ENCODE results near the gene RBM19. TPM values are rescaled to one million over a fixed set of nuclear protein-coding genes. Genes with fewer than 3 reads are reported as not detected.

The RBM19 gene
- total RNA-seq, 1 experiment from 2014 or later, result 47.2 TPM

DNA sequence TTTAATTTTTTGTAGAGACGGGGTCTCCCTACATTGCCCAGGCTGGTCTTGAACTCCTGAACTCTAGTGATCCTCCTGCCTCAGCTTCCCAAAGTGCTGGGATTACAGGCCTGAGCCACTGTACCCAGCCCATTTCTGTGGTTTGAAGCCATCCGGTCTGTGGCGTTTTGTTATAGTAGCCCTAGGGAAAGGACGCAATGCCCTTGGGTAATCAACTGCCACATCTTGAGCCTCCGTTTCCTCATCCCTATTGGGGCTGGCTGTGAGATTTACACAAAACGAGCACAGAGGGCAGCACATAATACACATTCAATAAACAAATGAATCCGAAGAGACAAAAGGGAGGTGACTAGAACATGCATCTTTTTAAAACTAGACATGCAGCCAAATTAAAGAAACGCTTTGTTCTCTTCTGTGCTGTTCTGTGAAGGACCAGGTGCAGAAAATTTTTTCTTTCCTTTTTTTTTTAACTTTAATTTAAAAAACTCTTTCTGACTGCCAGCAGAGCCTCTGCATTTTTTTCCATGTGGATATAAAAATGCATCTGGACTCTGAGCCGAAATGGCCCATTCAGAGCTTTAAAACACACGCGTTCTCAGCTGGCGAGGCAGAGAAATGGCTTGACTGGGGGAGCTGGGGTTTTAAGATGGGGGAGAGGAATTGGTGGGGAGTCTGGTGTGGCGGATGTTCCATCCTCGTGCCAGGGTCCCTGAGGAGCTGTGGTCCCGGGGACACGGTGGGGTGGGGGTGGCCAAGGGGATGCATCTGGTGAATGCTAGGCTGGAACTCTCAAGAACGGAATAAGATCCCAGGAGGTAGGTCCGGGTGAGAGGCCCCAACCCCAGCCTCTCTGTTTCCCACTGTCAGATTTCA lies 119.0 kb downstream of the RBM19 start:
- intact Hi-C loops (cut with micrococcal nuclease; ENCODE audit: unreplicated experiment), result no loop called here
- no peak for DNase-seq
- BruUV-seq (replicated peaks), result no TSS peak
- H3K4me1 Mint-ChIP-seq (ENCODE audit: low read depth, unreplicated experiment), result no peaks in the 10 kb centered on the region
- TF ChIP-seq CTCF (IDR thresholded peaks at IDR 0.05; ENCODE audit: unreplicated experiment), result no peak
- no peak overlapping the region for H3K4me3 Mint-ChIP-seq (ENCODE audit: low read depth, unreplicated experiment)
- no peak overlapping the region for H3K27ac Mint-ChIP-seq (ENCODE audit: unreplicated experiment)
- H3K27me3 Mint-ChIP-seq (ENCODE audit: unreplicated experiment), result no peaks in the 10 kb centered on the region
- peaks cover 5% of the 10 kb centered on the region for H3K36me3 Mint-ChIP-seq (ENCODE audit: insufficient read depth, unreplicated experiment)
- CTCF ChIA-PET, result interaction anchor here (0.7 kb wide), 1 partner anchor 48 kb away, joined by 3 read pairs; no protein-coding TSS in a partner anchor
- no peaks in the 10 kb centered on the region for H3K9me3 Mint-ChIP-seq (ENCODE audit: low read depth, unreplicated experiment)

DNA sequence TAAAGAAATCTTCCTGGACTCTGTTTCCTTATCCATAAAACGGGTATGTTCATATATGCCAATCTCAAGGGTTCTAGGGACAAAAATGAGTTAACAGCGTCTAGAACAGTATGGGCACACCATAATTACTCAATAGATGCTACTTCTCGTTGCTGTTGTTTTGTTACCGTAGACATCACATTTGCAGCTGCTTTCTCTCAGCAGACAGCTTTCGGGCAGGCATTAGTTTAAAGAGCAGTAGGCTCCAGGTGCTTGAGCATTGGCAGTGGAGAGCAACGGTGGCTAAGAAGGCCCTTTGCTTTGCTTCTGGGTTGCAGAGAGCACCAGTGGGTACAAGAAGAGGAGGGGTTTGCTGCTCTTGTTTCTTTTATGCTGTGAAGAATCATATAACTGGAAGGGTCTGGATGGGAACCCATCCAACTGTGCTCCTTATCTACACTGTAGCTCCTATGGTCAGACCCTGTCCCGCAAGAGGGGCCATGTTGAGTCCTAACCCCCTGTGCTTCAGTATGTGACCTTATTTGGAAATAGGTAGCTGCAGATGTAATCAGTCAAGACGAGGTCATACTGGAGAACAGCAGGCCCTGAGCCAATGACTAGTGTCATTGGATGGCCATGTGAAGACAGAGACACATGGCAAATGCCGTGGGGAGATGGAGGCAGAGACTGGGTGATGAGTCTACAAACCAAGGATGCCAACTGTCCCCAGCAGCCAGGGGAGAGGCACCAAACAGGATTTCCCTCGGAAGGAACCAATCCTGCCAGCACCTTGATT lies 120.0 kb downstream of the RBM19 start:
- CTCF ChIA-PET, result no interaction called here
- no peaks in the 10 kb centered on the region for H3K9me3 Mint-ChIP-seq (ENCODE audit: low read depth, unreplicated experiment)
- BruUV-seq (replicated peaks), result no TSS peak
- no peak overlapping the region for H3K4me3 Mint-ChIP-seq (ENCODE audit: low read depth, unreplicated experiment)
- H3K36me3 Mint-ChIP-seq (ENCODE audit: insufficient read depth, unreplicated experiment), result peaks cover 5% of the 10 kb centered on the region
- no peak for TF ChIP-seq CTCF (IDR thresholded peaks at IDR 0.05; ENCODE audit: unreplicated experiment)
- DNase-seq, result no peak
- no peaks in the 10 kb centered on the region for H3K4me1 Mint-ChIP-seq (ENCODE audit: low read depth, unreplicated experiment)
- H3K27ac Mint-ChIP-seq (ENCODE audit: unreplicated experiment), result no peak overlapping the region
- H3K27me3 Mint-ChIP-seq (ENCODE audit: unreplicated experiment), result no peaks in the 10 kb centered on the region
- intact Hi-C loops (cut with micrococcal nuclease; ENCODE audit: unreplicated experiment), result no loop called here

DNA sequence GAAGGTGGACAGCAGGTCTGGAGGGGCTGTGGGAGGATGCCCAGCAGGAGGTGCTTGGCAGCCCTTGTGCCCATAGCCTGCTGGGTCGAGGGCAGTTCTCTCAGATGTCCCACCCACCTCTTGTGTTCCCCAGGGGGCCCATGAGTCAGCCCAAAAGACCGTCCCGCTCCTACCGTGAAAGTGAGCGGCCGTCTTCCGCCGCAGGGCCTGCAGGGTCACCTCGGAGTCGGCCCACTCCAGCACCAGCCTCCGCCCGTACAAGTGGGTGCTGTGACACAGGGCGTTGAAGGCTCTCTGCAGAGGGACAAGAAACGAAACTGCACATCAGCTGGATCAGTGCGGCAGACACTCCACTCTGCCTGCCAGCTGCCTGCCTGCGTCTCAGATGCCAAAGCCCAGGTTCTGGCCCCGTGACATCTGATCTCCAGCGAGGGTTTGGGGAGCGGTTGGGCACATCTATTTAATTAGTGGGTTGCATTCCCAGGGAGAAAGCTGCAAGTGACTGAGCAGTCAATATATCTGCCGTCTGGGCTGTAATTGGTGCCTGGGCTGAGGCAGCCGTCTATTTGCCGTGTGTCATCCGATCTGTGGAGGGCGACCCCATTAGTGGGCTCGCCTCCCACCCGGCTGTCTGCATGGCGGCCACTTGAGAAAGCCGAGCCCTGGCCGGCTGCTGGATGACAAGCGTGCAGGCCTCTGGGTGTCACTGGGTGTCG lies 121.5 kb downstream of the RBM19 start:
- no peak for TF ChIP-seq CTCF (IDR thresholded peaks at IDR 0.05; ENCODE audit: unreplicated experiment)
- no TSS peak for BruUV-seq (replicated peaks)
- Mint-ChIP-seq H3K4me1 (ENCODE audit: low read depth, unreplicated experiment) (no peaks in the 10 kb centered on the region), H3K36me3 (ENCODE audit: insufficient read depth, unreplicated experiment) (peaks cover 5% of the 10 kb centered on the region), H3K9me3 (ENCODE audit: low read depth, unreplicated experiment) (no peaks in the 10 kb centered on the region), H3K4me3 (ENCODE audit: low read depth, unreplicated experiment) (no peak overlapping the region), H3K27ac (ENCODE audit: unreplicated experiment) (no peak overlapping the region), H3K27me3 (ENCODE audit: unreplicated experiment) (no peaks in the 10 kb centered on the region)
- CTCF ChIA-PET, result no interaction called here
- no peak for DNase-seq
- intact Hi-C loops (cut with micrococcal nuclease; ENCODE audit: unreplicated experiment), result no loop called here

- Mint-ChIP-seq H3K36me3 (ENCODE audit: insufficient read depth, unreplicated experiment) (peaks cover 5% of the 10 kb centered on the region), H3K9me3 (ENCODE audit: low read depth, unreplicated experiment) (no peaks in the 10 kb centered on the region), H3K27ac (ENCODE audit: unreplicated experiment) (no peak overlapping the region), H3K4me3 (ENCODE audit: low read depth, unreplicated experiment) (no peak overlapping the region), H3K4me1 (ENCODE audit: low read depth, unreplicated experiment) (no peaks in the 10 kb centered on the region), H3K27me3 (ENCODE audit: unreplicated experiment) (no peaks in the 10 kb centered on the region)
- TF ChIP-seq CTCF (IDR thresholded peaks at IDR 0.05; ENCODE audit: unreplicated experiment), result no peak
- CTCF ChIA-PET, result no interaction called here
- intact Hi-C loops (cut with micrococcal nuclease; ENCODE audit: unreplicated experiment), result no loop called here
- no TSS peak for BruUV-seq (replicated peaks)
- DNase-seq, result no peak
Observed at GRCh38 chr12:113842699-113843098, 123.4 kb downstream of the RBM19 start.

Measured in Calu3 (cell line).